Astrocyte (in vitro differentiated cells and primary cell): ENCODE results near the gene SUPT20HL1. TPM values are rescaled to one million over a fixed set of nuclear protein-coding genes. Genes with fewer than 3 reads are reported as not detected.

Experiments
- DNase-seq: peaks from one replicate; pipeline ENCODE4 v3.0.0-alpha.2; 2010; ENCODE audit warnings: low read depth
- FAIRE-seq: peaks from 2 replicates; lab custom pipeline; 2011; peaks lifted over from hg19 to GRCh38; lab: Jason Lieb, UNC
- H2AFZ ChIP-seq: 2 replicates; pipeline ENCODE4 v1.6.0; 2012; ENCODE audit warnings: low read depth, low read length, inconsistent platforms
- H3K27ac ChIP-seq: 2 replicates; pipeline ENCODE4 v1.5.1; 2011; ENCODE audit warnings: low read depth, low read length, inconsistent platforms
- H3K27me3 ChIP-seq: 2 replicates; pipeline ENCODE4 v1.6.0; 2011; ENCODE audit warnings: low read length, inconsistent platforms; ENCODE audit not compliant: insufficient read depth
- H3K36me3 ChIP-seq: 2 replicates; pipeline ENCODE4 v1.5.1; 2011; ENCODE audit warnings: low read length, inconsistent platforms; ENCODE audit not compliant: insufficient read depth
- H3K4me1 ChIP-seq: 2 replicates; pipeline ENCODE4 v1.5.1; 2011; ENCODE audit warnings: low read length, inconsistent platforms; ENCODE audit not compliant: insufficient read depth
- H3K4me2 ChIP-seq: 2 replicates; pipeline ENCODE4 v1.6.0; 2012; ENCODE audit warnings: low read length, inconsistent platforms
- H3K4me3 ChIP-seq: 2 replicates; pipeline ENCODE4 v1.5.1; 2011; ENCODE audit warnings: low read depth, mild to moderate bottlenecking, low read length, inconsistent platforms; ENCODE audit not compliant: insufficient read depth
- H3K79me2 ChIP-seq: 2 replicates; pipeline ENCODE4 v1.6.0; 2012; ENCODE audit warnings: mild to moderate bottlenecking, low read length, inconsistent platforms; ENCODE audit not compliant: insufficient read depth
- H3K9ac ChIP-seq: 2 replicates; pipeline ENCODE4 v1.6.0; 2012; ENCODE audit warnings: mild to moderate bottlenecking, low read length, inconsistent platforms
- H3K9me3 ChIP-seq: 2 replicates; pipeline ENCODE4 v1.5.1; 2012; ENCODE audit warnings: low read depth, mild to moderate bottlenecking, low read length, inconsistent platforms; ENCODE audit not compliant: insufficient read depth
- H4K20me1 ChIP-seq: 2 replicates; pipeline ENCODE4 v1.6.0; 2012; ENCODE audit warnings: low read length, inconsistent platforms; ENCODE audit not compliant: insufficient read depth
- H3K27ac Mint-ChIP-seq: one replicate; pipeline ENCODE4 v1.8.0; 2021; ENCODE audit warnings: mild to moderate bottlenecking, mixed read lengths; ENCODE audit not compliant: unreplicated experiment
- H3K27me3 Mint-ChIP-seq: one replicate; pipeline ENCODE4 v1.8.0; 2021; ENCODE audit warnings: low read depth, mixed read lengths; ENCODE audit not compliant: unreplicated experiment
- H3K36me3 Mint-ChIP-seq: one replicate; pipeline ENCODE4 v1.8.0; 2021; ENCODE audit warnings: low read depth, mixed read lengths; ENCODE audit not compliant: unreplicated experiment
- H3K4me1 Mint-ChIP-seq: one replicate; pipeline ENCODE4 v1.8.0; 2021; ENCODE audit warnings: low read depth, mixed read lengths; ENCODE audit not compliant: unreplicated experiment
- H3K4me3 Mint-ChIP-seq: one replicate; pipeline ENCODE4 v1.8.0; 2021; ENCODE audit warnings: mild to moderate bottlenecking, moderate library complexity, mixed read lengths; ENCODE audit not compliant: unreplicated experiment
- H3K9me3 Mint-ChIP-seq: one replicate; pipeline ENCODE4 v1.8.0; 2021; ENCODE audit warnings: mild to moderate bottlenecking, mixed read lengths; ENCODE audit not compliant: unreplicated experiment
- EZH2 ChIP-seq: IDR thresholded peaks from 2 replicates; pipeline ENCODE4 v1.6.1; 2012; ENCODE audit warnings: mild to moderate bottlenecking, low read length, inconsistent platforms; ENCODE audit not compliant: insufficient read depth
- total RNA-seq: library from RNA; stranded (reverse); gene quantifications from 2 replicates; pipeline ENCODE4 v1.2.1, GENCODE V29; 2021
- TF ChIP-seq, protein P1 (sequence below): IDR thresholded peaks from 2 replicates; pipeline ENCODE4 v1.5.1; 2011; ENCODE audit warnings: low read depth, mild to moderate bottlenecking, inconsistent platforms, low read length, moderate library complexity; ENCODE audit not compliant: insufficient read depth

Gene SUPT20HL1
- total RNA-seq, 1 donor from 2014 or later, result not detected

DNA sequence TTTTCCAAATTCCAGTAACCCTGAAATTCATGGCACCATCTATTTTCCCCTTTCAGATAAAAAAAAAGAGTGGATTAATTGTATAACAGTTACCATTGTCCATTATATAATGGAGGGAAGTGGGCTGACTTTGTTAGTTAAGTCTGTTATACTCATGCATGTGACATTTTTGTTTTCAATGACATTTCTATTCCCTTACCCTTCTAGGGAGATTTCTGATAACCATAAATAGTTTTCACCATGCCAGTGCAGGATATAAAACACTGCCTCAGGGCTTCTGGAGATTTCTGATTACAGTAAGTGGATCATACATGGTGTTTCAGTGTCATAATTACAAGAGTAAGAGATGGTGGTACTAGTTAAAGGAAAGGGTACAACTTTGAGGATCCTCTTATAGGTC lies 45.5 kb downstream of the SUPT20HL1 start:
- TF ChIP-seq, protein P1, sequence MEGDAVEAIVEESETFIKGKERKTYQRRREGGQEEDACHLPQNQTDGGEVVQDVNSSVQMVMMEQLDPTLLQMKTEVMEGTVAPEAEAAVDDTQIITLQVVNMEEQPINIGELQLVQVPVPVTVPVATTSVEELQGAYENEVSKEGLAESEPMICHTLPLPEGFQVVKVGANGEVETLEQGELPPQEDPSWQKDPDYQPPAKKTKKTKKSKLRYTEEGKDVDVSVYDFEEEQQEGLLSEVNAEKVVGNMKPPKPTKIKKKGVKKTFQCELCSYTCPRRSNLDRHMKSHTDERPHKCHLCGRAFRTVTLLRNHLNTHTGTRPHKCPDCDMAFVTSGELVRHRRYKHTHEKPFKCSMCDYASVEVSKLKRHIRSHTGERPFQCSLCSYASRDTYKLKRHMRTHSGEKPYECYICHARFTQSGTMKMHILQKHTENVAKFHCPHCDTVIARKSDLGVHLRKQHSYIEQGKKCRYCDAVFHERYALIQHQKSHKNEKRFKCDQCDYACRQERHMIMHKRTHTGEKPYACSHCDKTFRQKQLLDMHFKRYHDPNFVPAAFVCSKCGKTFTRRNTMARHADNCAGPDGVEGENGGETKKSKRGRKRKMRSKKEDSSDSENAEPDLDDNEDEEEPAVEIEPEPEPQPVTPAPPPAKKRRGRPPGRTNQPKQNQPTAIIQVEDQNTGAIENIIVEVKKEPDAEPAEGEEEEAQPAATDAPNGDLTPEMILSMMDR, result no peak
- TF ChIP-seq EZH2, result no peak
- H3K9ac ChIP-seq, result no peak overlapping the region
- no peaks in the 10 kb centered on the region for H3K9me3 Mint-ChIP-seq
- no peak for FAIRE-seq
- H3K27ac Mint-ChIP-seq, result no peak overlapping the region
- H4K20me1 ChIP-seq, result no peaks in the 10 kb centered on the region
- no peaks in the 10 kb centered on the region for H3K79me2 ChIP-seq
- H2AFZ ChIP-seq, result no peak overlapping the region
- H3K4me2 ChIP-seq, result no peak overlapping the region
- no peaks in the 10 kb centered on the region for H3K27me3 Mint-ChIP-seq
- no peaks in the 10 kb centered on the region for H3K4me1 Mint-ChIP-seq
- H3K27ac ChIP-seq, result no peak overlapping the region
- H3K36me3 ChIP-seq, result no peaks in the 10 kb centered on the region
- no peaks in the 10 kb centered on the region for H3K9me3 ChIP-seq
- H3K4me1 ChIP-seq, result no peaks in the 10 kb centered on the region
- no peak overlapping the region for H3K4me3 ChIP-seq
- no peaks in the 10 kb centered on the region for H3K27me3 ChIP-seq
- H3K36me3 Mint-ChIP-seq, result no peaks in the 10 kb centered on the region
- no peak for DNase-seq
- H3K4me3 Mint-ChIP-seq, result no peak overlapping the region

Other genes with a start within 250 kb of the SUPT20HL1 start
- 35.7 and 40.9 TPM in 2 replicates for gene ZFX, start 210.9 kb upstream of the SUPT20HL1 start, total RNA-seq
- gene SUPT20HL2, start 46.6 kb upstream of the SUPT20HL1 start, total RNA-seq, result not detected in 2 replicates
- 4.6 and 6.6 TPM in 2 replicates for gene PDK3, start 104.6 kb downstream of the SUPT20HL1 start, total RNA-seq